HG02870 (cell line): ENCODE results near the gene CEP97.
"Not testable (repeated sequence)": the region's sequence is repeated elsewhere in the genome, so short reads cannot be mapped to it uniquely, and the experiment has no call there.

ENCODE experiments used
- ATAC-seq: cut with Tn5 transposase; IDR thresholded peaks from one replicate; pipeline ENCODE4 v1.9.1; 2021; ENCODE audit warnings: mild to moderate bottlenecking, moderate library complexity; ENCODE audit not compliant: unreplicated experiment

CEP97 gene

GRCh38 chr3:101702726-101703125 is 21.7 kb upstream of the CEP97 start:
- ATAC-seq, result no peak

- ATAC-seq, result no peak
Measured at GRCh38 chr3:101703169-101703568, 21.2 kb upstream of the CEP97 start.

DNA sequence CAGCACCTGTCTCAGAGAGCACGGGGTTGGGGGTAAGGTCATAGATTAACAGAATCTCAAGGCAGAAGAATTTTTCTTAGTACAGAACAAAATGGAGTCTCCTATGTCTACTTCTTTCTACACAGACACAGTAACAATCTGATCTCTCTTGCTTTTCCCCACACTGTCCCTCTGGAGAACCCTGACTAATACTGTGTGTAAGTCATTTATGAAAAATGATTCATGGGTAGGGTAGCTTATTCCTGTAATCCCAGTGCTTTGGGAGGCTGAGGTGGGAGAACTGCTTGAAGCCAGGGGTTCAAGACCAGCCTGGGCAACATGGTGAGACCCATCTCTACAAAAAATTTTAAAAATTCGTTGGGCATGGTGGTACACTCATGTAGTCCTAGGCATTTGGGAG is 19.8 kb upstream of the CEP97 start:
- ATAC-seq, result not testable (repeated sequence)

DNA sequence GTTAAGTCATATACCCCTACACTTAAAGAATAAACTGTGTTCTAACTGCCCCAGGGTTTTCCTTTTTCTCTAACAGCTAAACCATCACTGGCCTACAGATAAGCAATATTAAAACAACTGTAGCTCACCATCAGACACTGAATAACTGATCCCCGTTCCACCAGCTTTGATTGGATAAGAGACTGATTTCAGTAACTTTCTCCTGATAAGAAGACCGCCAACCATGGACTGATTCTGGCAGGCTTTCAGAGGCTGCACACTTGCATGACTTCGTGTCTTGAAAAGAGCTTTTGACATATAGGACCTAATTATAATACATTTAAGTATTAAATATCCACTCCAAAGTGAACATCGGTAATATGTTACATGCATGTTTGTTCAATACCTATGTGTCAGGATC is 15.3 kb upstream of the CEP97 start:
- ATAC-seq, result no peak

- ATAC-seq, result no peak
Measured at GRCh38 chr3:101718455-101718854, 6.0 kb upstream of the CEP97 start.

- ATAC-seq, result no peak
Measured at GRCh38 chr3:101719604-101720185, 4.7 kb upstream of the CEP97 start.

DNA sequence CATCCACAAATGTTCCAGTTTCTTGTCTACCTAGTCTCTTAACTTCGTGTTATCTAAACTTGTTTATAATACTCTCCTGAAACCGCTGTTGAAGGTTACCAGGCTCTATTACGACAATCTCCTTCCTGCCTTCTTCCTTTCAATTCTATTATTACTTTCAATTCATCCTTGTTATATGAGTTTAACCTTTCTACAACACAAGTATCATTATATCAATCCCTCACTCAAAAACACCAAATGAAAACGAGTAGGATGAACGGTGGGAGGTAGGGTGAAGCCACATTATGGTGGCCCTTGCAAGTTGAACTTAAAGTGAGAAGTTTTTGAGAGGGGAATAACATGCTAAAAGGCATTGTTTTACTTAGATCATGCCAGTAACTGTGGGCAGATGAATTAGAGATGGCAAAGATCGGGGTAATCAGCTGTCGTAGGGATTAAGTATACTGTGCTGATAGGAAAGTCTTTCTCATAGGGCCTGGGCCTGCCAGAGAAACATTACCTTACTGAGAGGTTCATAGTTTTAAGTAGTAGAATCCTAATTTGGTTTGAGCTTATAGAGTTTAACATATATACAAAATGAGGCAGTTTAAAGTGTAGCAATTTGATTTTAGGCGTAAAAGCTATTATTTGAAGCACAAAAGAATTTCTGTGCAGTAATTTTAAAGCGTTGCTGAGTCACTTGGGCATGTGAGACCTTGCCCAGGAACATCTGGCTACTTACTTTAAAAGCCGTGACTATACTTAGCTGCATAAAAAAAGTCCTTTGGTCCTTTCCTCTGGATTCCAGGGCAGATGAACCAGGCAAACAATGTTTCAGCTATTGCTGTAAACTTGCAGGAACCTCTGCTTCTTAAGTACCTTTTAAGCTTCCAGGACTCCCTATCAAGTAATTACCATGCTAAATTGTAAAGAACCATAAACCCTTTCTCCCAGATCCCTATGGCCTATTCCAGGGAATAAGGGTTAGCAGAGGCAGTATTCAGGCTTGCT is 3.3 kb upstream of the CEP97 start:
- no peak for ATAC-seq

- ATAC-seq, result peak; percentile 41
Measured at GRCh38 chr3:101722394-101723173, 1.8 kb upstream of the CEP97 start.

GRCh38 chr3:101725194-101725889 is 928 bp downstream of the CEP97 start:
- ATAC-seq, result peak; percentile 4

GRCh38 chr3:101725890-101726275 is 1.5 kb downstream of the CEP97 start:
- no peak for ATAC-seq

GRCh38 chr3:101729586-101729985 is 5.2 kb downstream of the CEP97 start:
- ATAC-seq, result no peak

DNA sequence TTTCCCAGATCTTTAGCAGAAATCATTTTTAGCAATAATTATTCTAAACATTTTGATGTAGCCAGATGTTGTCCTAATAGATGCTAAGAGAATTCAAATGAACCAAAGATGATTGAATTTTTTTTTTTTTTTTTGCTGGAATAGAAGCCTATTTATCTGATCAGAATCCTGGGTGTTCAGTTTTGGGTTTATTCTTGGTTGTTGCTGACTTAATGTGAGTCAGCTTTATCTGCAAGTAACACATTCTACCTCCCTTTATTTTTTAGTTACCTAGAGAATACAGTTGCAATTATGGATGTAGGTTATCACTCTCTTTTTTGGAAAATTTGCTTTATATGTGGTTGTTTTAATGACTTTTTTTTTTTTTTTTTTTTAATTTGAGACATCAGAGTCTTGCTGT is 6.4 kb downstream of the CEP97 start:
- ATAC-seq, result no peak

GRCh38 chr3:101732240-101732641 is 7.8 kb downstream of the CEP97 start:
- no peak for ATAC-seq

DNA sequence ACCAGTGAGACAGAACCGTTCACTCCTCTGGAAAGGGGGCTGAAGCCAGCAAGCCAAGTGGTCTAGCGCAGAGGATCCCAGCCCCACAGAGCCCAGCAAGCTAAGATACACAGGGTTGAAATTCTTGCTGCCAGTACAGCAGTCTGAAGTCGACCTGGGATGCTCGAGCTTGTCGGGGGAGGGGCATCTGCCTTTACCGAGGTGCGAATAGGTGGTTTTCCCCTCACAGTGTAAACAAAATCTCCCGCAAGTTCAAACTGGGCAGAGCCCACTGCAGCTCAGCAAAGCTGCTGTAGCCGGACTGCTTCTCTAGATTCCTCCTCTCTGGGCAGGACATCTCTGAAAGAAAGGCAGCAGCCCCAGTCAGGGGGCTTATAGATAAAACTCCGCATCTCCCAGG is 11.4 kb downstream of the CEP97 start:
- ATAC-seq, result no peak

- not testable (repeated sequence) for ATAC-seq
Measured at GRCh38 chr3:101741914-101742313, 17.5 kb downstream of the CEP97 start.

- no peak for ATAC-seq
Measured at GRCh38 chr3:101744811-101745210, 20.4 kb downstream of the CEP97 start.

DNA sequence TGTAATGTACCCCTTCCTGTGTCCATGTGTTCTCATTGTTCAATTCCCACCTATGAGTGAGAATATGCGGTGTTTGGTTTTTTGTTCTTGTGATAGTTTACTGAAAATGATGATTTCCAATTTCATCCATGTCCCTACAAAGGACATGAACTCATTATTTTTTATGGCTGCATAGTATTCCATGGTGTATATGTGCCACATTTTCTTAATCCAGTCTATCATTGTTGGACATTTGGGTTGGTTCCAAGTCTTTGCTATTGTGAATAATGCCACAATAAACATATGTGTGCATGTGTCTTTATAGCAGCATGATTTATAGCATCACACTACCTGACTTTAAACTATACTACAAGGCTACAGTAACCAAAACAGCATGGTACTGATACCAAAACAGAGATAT is 21.5 kb downstream of the CEP97 start:
- not testable (repeated sequence) for ATAC-seq

GRCh38 chr3:101753386-101754113 is 29.1 kb downstream of the CEP97 start:
- ATAC-seq, result not testable (repeated sequence)

DNA sequence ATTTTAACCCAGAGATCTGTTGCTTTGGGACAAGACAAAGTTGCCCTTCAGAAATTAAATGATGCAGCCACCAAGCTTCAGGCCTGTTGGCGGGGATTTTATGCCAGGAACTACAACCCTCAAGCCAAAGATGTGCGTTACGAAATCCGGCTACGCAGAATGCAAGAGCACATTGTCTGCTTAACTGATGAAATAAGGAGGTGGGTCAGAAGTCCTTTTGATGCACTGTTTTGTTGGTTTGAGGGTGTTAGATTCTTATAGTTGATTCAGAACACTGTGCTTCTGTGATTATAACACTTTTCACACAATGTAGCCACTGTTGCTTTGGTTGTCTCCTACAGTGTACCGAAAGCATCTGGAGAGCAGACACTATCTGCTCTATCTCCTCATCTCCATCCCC is 33.8 kb downstream of the CEP97 start:
- ATAC-seq, result no peak

DNA sequence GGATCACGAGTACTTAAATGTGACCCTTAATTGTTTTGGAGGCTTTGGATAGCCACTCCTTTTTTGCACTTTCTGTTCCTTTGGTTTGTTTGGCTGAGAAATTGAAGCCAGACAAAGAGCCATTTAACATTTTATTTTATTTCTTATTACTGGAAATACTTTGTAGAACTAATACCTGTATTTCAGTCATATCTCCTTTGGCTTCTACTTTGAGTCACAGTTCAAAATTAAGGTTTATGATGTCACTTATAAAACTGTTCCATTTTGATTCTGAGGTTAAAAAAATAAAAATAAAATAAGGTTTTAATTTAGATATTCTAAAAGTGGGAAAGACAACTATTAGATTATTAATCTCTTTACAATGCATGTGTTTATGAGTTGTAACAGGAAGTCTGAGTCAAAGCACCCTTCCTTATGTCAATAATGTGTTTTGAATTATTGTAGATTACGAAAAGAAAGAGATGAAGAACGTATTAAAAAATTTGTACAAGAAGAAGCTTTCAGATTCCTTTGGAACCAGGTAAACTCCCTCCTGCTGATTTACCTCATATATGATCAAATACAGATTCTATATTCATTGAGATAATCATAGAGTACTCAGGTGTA is 37.7 kb downstream of the CEP97 start:
- ATAC-seq, result no peak
